GM21390 (cell line): ENCODE results near the gene HEXD.
"Not testable (repeated sequence)": the region's sequence is repeated elsewhere in the genome, so short reads cannot be mapped to it uniquely, and the experiment has no call there.

Experiments used
- ATAC-seq: cut with Tn5 transposase; IDR thresholded peaks from one replicate; pipeline ENCODE4 v1.9.1; 2021; ENCODE audit not compliant: unreplicated experiment

Gene HEXD

DNA sequence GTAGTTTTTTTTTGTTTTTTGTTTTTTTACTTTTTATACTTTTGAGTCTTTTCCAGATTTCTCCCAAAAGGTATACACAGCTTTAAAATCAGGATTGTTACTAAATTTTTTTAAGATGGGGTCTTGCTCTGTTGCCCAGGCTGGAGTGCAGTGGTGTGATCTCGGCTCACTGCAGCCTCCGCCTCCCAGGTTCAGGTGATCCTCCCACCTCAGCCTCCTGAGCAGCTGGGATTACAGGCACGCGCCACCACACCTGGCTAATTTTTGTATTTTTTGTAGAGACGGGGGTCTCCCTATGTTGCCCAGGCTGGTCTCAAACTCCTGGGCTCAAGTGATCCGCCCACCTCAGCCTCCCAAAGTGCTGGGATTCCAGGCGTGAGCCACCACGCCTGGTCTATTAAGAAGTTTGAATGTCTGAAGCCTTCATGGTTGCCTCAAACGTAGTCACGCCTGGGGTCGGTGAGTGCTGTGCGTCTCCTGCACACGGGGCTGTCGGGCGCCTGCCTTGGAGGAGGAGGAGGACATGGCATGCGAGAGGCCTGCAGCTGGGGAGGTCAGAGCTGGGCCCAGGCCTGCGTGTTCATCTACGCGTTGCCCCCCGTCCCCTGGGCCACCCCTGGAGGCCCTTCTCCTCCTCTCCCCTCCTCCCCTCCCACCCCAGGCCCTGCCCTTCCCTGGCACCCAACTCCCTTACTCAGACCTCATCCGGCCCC, 35.8 kb upstream of the HEXD start:
- not testable (repeated sequence) for ATAC-seq

DNA sequence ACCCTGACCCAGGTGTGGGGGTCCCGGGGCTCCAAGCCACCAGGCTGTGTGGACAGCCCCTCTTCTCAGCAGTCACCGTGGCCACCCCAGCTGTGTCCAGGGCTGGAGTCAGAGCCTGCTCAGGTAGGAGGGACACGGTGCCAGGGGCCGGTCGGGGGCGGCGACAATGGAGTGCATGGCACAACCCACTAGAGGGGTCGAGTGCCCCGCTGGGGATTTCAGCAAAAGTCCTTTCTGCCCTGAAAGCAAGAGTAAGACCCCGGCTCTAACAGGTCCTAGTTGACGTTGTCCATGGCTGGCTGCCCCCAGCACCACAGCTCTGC, 35.3 kb upstream of the HEXD start:
- no peak for ATAC-seq

DNA sequence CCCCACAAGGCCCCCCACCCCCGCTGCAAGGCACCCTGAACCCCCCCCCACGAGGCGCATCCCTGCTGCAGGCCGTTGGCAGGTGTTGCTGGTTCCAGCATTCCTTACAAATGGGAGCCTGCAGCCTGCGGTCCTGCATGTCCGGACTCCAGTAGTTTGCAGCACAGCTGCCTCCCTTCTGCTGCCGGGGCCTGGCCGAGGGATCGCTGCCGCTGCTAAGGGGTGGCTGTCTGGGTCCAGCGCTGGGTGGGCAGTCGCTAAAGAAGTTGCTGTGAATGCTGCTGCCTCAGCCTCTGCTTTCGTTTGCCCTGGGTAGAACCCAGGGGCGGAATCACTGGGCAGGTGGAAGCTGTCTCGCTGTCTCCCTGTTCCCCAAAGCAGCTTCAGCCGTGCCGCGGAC, 34.7 kb upstream of the HEXD start:
- no peak for ATAC-seq

DNA sequence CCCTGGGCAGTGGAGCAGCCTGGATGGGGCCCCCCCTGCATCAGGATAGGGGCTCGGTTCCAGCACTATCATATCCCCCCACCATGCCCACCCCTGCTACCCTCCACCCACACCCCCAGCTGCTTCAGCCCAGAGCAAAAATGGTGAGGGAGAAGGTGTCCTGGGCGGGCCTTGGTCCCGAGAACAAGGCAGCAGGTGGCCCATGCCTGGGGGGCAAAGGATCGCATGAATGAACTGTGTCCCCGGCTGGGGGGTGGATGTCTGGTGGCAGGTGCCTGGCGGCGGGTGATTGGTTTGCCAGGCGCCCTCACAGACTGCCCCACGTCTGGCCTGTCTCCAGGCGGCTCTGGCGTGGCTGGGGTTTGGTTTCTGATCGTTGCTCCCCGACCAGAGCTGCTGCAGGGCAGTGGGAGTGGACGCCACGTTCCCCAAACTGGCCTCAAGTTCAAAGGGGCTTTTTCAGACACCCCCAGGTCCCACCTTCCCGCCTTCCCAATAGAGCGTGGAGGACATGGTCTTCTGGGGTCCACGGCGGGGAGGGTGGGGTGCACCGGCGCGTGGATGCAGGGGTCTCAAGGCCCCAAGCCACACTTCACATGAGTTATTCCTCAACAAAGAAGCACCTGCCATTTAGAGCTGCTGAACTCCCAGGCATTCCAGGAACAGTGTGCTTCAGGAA, 34.0 kb upstream of the HEXD start:
- ATAC-seq, result no peak

DNA sequence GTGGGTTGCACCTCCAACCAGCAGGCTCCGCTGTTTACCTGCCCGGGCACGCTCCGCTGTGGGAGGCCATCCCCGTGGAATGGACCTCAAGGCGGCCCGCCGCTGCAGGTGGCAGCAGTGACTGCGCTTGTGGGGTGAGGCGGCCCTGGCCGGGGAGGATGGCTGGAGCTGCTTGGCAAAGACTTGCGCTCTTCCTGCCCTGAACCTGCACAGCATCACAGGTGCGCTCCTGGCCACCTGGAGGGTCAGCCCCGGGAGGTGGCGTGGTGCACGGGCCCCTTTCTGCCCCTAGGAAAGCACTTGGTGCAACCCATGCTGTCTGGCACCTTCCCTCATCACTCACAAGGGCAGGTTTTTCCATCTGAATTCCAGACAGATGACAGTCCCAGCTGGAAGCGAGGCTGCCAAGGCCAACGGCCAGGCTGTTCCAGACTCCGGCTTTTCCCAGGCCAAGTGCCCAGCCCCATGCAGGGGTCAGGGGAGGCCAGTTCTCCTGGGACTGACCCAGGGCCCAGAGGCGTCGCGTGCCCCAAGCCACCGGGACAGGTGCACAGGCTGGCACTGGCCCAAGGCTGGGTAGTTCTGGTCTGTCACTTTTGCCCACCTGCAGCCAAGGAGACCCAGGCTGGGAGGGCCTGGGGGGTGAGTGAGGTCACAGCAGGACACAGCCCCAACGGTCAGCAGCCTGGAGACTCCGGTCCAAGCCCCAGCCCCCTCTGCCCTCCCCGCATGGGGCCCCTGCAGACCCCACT, 33.2 kb upstream of the HEXD start:
- ATAC-seq, result no peak

DNA sequence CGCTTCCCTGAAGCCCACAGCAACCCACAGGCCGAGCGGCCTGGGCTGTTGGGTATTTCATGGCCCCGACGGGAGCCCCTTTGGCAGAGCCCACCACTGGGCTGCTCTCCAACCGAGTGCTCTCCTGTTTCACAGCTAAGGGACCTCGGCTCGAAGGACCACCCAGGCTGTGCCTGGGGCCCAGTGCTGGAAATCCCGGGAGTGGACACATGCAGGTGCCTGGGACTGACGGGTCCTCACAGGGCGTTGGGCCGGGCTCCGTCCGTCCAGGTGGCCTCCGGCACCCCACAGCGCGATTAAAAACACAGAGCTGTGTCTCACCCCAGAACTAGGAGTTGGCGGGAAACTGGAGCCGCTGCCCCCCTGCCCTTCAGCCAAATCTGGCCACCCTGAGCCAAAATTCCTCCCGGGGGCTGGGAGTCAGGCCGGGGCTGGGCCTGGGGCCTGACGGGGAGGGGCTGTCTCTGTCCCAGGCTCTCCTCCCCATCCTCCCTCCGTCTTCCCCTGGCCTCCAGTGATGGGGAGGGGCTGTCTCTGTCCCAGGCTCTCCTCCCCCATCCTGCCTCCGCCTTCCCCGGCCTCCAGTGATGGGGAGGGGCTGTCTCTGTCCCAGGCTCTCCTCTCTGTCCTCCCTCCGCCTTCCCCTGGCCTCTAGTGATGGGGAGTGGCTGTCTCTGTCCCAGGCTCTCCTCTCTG, 32.4 kb upstream of the HEXD start:
- no peak for ATAC-seq

DNA sequence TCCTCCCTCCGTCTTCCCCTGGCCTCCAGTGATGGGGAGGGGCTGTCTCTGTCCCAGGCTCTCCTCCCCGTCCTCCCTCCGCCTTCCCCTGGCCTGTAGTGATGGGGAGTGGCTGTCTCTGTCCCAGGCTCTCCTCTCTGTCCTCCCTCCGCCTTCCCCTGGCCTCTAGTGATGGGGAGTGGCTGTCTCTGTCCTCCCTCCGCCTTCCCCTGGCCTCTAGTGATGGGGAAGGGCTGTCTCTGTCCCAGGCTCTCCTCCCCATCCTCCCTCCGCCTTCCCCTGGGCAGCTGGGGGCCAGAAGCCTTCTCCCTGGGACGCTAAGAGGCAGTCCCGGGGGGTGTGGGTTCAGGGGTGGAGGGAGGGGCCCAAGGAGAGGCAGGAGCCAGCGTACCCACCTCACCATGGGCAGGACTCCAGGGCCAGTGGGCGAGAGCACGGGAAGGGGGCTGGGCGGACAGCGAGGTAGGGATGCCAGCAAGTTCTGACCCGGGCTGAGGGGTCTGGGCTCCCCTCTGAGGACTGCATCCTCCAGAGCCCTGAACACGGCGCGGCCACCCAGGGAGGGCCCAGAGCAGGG, 31.8 kb upstream of the HEXD start:
- no peak for ATAC-seq

DNA sequence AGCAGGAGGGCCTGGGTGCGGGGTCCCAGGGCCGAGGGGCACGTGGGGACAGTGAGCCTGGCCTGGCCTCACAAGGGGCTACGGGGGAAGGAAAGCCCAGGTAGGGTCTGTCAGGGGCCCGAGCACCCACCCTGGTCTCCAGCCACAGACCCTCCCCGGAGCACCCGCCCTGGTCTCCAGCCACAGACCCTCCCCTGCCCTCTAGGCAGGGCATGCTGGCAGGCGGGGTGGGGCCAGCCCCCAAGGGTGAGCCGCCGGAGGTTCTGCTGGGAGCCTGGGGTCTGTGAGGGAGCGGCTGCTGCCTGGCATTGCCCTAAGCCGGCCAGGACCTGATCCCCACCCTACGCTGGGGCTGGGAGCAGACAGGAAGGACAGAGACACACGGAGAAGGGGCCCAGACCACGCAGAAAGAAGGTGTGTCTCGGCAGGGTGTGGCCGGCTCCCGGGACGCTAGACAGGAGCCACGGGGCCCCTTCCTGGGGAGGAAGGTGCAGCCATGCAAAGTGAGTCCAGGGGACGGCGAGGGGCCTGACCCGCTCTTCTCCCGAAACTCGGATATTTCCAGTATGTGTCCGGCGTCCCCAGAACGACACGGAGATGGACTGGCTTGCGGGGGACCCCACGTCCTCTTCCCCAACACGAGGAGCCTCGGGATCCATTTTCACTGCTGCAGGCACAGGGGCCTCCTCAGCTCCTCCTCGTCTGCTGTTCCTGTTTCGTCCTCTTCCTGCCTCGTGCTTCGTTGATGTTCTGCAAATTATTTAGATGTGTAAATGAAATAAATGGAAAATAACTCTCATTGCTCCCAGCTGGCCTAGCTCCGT, 31.1 kb upstream of the HEXD start:
- ATAC-seq, result no peak

DNA sequence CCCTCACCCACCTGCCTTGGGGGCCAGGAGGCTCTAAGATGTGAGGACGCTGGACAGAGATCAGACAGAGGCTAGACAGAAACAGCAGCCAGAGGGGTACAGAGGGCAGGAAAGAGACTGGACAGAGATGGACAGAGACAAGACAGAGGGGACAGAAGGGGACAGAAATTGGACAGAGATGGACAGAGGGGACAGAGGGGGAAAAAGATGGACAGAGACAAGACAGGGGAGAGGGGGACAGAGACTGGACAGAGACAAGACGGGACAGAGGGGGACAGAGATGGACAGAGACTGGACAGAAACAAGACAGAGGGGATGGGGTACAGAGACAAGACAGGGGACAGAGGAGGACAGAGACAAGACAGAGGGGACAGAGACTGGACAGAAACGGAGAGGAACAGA, 30.4 kb upstream of the HEXD start:
- ATAC-seq, result no peak

DNA sequence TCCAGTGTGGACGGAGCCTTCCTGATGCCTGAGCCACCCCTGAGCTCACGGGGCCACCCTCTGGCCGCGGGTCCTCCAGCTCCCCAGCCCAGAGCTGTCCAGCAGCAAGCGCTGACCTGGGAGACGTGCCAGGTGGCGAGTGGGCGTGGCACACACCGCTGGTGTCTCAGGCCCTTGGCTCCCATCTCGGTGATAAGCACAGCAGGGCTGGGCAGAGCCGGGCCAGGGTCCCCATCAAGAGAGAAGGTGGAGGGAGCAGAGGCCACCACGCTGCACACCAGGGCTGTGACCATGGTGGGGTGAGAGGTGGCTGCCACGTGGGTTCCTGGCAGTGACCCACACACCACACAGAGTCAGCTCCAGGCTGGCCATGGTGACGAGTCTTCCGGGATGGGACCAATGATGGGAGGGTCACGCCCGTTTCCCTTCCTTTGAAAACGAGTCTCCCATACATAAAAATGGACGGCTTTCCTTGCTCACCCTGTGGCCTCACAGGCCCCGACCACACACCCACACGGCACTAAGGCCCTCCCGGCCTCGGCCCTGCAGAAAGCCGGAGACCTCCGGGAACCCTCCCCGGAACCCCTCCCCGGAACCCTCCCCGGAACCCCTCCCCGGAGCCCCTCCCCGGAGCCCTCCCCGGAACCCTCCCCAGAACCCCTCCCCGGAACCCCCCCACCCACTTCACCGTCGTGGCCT, 29.8 kb upstream of the HEXD start:
- ATAC-seq, result no peak

DNA sequence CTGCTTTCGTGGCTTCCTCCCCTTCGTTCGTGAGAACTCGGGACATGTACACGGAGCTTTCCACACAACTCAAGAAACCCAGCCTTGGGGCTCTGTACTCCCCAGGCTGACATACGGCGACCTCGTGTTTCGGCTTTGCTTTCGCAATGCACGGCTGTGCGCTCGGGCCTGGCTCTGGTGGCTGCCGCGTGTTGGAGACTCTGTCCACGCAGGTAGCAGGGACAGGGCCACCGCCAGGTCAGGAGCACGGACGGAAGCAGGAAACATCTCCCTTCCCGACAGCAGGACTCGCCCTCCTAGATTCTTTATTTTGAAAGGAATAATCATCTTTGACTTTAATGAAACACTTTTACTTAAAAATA, 29.2 kb upstream of the HEXD start:
- ATAC-seq, result no peak

DNA sequence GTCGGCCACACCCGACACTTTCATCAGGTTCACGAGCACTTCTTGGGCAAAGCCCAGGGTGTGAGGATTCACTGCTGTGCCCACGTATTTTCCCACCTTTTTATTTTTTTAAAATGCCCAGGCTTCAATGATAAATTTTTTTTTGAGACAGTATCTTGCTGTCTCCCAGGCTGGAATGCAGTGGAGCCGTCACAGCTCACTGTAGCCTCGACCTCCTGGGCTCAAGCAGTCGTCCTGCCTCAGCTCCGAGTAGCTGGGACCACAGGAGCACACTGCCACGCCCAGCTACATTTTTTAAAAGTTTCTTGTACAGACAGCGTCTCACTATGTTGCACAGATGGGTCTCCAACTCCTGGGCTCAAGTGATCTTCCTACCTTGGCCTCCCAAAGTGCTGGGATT, 28.8 kb upstream of the HEXD start:
- no peak for ATAC-seq

DNA sequence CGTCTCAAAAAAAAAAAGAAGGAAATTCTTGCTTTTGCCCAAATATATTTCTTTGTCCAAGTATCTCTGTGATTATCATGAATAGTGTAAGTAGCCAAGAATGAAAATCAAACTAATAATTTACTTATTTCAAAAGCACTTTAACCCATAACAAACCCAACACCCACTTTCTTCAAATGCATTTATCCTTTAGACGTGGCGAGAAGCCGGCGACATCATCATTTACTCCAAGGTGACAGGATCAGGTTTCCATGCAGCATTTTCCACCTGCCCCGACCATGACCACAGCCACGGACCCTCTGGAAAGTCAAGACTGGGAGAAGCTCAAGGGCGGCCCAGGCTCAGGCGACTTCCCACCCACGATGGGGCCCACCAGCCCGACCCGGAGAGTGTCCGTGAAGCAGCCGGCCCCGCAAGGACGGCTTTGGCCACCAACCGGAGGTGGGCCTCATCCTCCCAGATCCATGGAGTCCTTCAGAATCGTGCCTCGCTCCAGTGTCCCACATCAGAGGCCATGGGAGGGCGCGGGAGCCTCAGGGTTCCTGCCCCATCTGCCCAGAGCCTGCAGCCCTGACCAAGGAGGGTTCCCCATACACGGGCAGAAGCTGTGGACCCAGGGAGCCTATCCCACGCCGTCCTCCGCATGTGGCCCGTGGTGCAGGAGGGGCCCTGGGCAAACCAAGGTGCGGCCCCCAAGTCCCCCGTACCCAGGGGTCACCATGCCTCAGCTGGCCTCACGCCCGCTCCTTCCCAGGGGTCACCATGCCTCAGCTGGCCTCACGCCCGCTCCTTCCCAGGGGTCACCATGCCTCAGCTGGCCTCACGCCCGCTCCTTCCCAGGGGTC, 27.9 kb upstream of the HEXD start:
- no peak for ATAC-seq

DNA sequence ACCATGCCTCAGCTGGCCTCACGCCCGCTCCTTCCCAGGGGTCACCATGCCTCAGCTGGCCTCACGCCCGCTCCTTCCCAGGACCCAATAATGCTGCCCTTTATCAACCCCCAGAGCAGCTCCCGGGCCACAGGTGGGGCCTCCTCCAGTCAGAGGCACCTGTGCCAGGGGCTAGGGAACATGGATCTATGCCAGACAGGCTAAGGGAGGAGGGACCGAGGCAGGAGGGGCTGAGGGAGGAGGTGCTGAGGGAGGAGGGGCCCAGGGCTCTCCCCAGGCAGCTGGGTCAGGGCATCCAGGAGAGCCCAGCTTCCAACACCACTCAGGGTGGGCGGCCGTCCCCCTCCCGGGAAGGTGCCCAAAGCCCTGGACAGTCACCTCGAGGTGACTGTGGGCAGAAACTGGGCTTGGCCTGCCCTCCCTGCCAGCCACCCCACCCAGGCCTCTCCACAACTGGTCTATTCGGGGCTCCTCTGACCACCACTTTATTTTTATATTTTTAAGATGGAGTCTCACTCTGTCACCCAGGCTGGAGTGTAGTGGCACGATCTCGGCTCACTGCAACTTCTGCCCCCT, 27.2 kb upstream of the HEXD start:
- no peak for ATAC-seq

DNA sequence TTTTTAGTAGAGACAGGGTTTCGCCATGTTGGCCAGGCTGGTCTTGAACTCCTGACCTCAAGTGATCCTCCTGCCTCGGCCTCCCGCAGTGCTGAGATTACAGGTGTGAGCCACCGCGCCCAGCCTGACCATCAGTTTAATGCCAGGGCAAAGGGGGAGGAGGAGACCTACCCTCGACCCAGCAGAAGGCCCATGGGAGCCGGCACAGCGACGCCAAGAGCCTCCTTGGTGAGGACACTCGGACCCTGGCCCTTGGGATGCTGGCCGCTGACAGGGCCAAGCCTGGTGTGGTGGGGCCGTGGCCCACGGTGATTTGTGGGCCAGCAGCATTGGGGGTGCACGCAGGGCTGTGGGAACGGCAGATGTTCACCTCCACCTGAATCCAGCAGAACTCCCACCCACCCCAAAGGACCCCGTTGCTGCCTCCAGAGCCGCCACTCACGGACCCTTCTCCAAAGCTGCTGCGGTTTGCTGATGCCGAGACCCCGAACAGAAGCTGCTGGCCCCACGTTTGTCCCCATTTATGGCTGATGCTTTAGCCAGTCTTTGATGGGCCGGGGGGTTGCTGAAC, 26.6 kb upstream of the HEXD start:
- no peak for ATAC-seq

DNA sequence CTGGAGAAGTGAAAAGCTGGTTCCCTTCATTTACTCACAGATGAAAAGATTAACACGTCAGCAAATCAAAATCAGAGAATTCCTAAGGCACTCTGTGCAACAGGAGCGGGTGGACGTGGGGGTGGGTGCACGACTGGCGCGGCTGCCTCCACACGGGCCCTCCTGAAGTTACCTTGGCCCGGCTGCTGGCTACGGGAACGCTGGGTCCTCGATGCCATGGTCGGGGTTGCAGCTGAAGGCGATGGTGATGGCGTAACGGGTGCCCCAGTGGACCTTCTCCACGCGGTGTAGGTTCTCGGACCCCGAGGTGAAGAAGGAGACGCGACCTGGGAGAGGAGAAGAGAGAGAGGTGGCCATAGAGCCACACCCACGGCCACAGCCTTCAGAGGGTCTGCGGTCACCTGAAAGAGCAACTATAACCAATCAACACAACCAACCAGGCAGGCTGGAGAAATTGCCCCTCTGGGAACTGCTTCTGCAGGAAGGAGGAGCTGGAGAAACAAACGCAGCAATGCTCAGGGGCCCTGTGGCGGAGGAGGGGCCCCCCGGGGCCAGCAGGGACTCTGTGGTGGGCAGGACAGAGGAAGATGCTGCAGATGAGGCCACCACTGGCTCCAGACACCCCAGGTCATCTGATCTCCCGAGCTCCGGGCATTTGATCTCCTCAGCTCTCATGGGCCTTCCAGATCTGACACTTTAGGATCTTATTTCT, 25.8 kb upstream of the HEXD start:
- ATAC-seq, result no peak

DNA sequence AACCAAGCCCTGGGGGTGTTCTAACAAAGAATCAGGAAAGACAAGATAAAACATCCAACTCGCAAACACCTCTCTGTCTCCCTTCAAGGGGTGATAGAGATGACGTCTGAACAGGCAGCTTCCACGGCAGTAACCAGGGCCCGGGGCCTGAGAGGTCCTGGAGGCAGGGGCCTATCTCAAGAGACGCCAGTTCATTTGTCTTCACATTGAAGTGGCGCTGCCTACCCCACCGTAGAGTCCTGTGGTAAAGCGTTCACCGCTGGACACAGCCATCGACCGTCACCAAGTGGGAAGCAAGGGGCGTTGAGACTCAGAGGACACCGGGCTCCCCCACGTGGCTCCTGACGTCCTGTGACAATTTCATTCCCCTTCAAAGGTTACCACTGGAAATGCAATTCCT, 25.2 kb upstream of the HEXD start:
- no peak for ATAC-seq

DNA sequence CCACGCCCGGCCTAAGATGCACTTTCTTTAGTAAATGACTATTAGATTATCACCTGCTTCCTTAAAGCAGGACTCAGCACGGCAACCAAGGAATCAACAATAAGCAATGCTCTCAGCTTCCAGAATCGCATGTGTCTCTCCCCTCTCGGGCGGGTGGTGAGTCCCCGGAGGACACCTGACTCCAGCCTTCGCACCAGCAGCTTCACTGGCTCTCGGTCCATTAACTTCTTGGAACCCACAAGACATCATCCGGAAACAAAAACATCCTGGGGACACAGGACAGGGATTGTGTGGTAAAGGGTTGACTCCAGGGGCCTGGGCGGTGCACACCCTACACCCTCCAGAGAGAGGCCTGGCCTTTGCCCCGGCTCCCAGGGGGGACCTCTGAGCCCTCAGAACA, 23.9 kb upstream of the HEXD start:
- ATAC-seq, result no peak
